CMK (cell line): Measurements from ENCODE around the gene RPL36.
"Not testable (repeated sequence)": the region's sequence is repeated elsewhere in the genome, so short reads cannot be mapped to it uniquely, and the experiment has no call there.

Experiments
- DNase-seq: peaks from one replicate; pipeline ENCODE4 v3.0.0-alpha.2; 2010; ENCODE audit warnings: low read depth

RPL36 gene

GRCh38 chr19:5690955-5691821 lies 1.1 kb downstream of the RPL36 start:
- DNase-seq = no peak

GRCh38 chr19:5691822-5692722 lies 2.0 kb downstream of the RPL36 start:
- DNase-seq = no peak

GRCh38 chr19:5692723-5693194 lies 2.7 kb downstream of the RPL36 start:
- no peak for DNase-seq

- DNase-seq = no peak
These were observed 3.4 kb downstream of the RPL36 start for GRCh38 chr19:5693195-5694166.

- DNase-seq = no peak
These were observed 4.3 kb downstream of the RPL36 start for GRCh38 chr19:5694167-5694955.

GRCh38 chr19:5694956-5695648 lies 5.0 kb downstream of the RPL36 start:
- DNase-seq = no peak

- DNase-seq = no peak
These were observed 5.6 kb downstream of the RPL36 start for GRCh38 chr19:5695649-5696195.

GRCh38 chr19:5696196-5697021 lies 6.3 kb downstream of the RPL36 start:
- DNase-seq = no peak

- no peak for DNase-seq
These were observed 7.2 kb downstream of the RPL36 start for GRCh38 chr19:5697022-5697889.

- DNase-seq = no peak
These were observed 8.0 kb downstream of the RPL36 start for GRCh38 chr19:5697890-5698634.

- DNase-seq = no peak
These were observed 8.7 kb downstream of the RPL36 start for GRCh38 chr19:5698635-5699422.

GRCh38 chr19:5700455-5701092 lies 10.5 kb downstream of the RPL36 start:
- DNase-seq = no peak

- not testable (repeated sequence) for DNase-seq
These were observed 11.9 kb downstream of the RPL36 start for GRCh38 chr19:5702053-5702410.

GRCh38 chr19:5703819-5704818 lies 14.0 kb downstream of the RPL36 start:
- no peak for DNase-seq

GRCh38 chr19:5705552-5705951 lies 15.5 kb downstream of the RPL36 start:
- DNase-seq = no peak
